Measurements from ENCODE around the gene CACNA1I.

CACNA1I gene

GRCh38 chr22:39568278-39568981, 2.1 kb upstream of the CACNA1I start:
- no peak for DNase-seq

GRCh38 chr22:39569066-39569465, 1.5 kb upstream of the CACNA1I start:
- DNase-seq = no peak

GRCh38 chr22:39570226-39570625, 327 bp upstream of the CACNA1I start:
- DNase-seq = no peak

GRCh38 chr22:39571538-39571937, 985 bp downstream of the CACNA1I start:
- no peak for DNase-seq

- DNase-seq = no peak
These were observed 4.4 kb downstream of the CACNA1I start for GRCh38 chr22:39574779-39575551.

GRCh38 chr22:39575552-39575825, 4.9 kb downstream of the CACNA1I start:
- DNase-seq = no peak

- no peak for DNase-seq
These were observed 5.5 kb downstream of the CACNA1I start for GRCh38 chr22:39576027-39576426.

GRCh38 chr22:39577366-39577765, 6.8 kb downstream of the CACNA1I start:
- DNase-seq = no peak

GRCh38 chr22:39577900-39578299, 7.3 kb downstream of the CACNA1I start:
- DNase-seq = no peak

GRCh38 chr22:39580006-39580441, 9.5 kb downstream of the CACNA1I start:
- DNase-seq = no peak

GRCh38 chr22:39580795-39581194, 10.2 kb downstream of the CACNA1I start:
- no peak for DNase-seq

GRCh38 chr22:39581303-39581702, 10.8 kb downstream of the CACNA1I start:
- DNase-seq = no peak

- no peak for DNase-seq
These were observed 12.6 kb downstream of the CACNA1I start for GRCh38 chr22:39583066-39583667.

GRCh38 chr22:39589875-39590274, 19.3 kb downstream of the CACNA1I start:
- DNase-seq = no peak

- peak; percentile 30 to 58 for DNase-seq
These were observed 21.8 kb downstream of the CACNA1I start for GRCh38 chr22:39592081-39593065.

GRCh38 chr22:39593066-39593930, 22.7 kb downstream of the CACNA1I start:
- peak in 1 of 2 experiments; percentile 21 for DNase-seq

GRCh38 chr22:39593931-39594285, 23.4 kb downstream of the CACNA1I start:
- no peak for DNase-seq

- peak in 1 of 2 experiments; percentile 17 for DNase-seq
These were observed 23.9 kb downstream of the CACNA1I start for GRCh38 chr22:39594411-39594810.

GRCh38 chr22:39595622-39596172, 25.1 kb downstream of the CACNA1I start:
- DNase-seq = no peak

- no peak for DNase-seq
These were observed 26.0 kb downstream of the CACNA1I start for GRCh38 chr22:39596601-39597000.

GRCh38 chr22:39597236-39597869, 26.8 kb downstream of the CACNA1I start:
- DNase-seq = no peak

Measured in NCI-H524 (cell line).